Stimulated activated CD4-positive, alpha-beta T cell treated with anti-CD3 and anti-CD28 coated beads, Interleukin-4, amount 100 ng/mL, for 1 hour (primary cell): Measurements from ENCODE around the gene GAST.
"Not testable (repeated sequence)": the region's sequence is repeated elsewhere in the genome, so short reads cannot be mapped to it uniquely, and the experiment has no call there.

Experiments used
- DNase-seq: peaks from one replicate; pipeline ENCODE4 v3.0.0-alpha.2; 2020

Gene GAST

DNA sequence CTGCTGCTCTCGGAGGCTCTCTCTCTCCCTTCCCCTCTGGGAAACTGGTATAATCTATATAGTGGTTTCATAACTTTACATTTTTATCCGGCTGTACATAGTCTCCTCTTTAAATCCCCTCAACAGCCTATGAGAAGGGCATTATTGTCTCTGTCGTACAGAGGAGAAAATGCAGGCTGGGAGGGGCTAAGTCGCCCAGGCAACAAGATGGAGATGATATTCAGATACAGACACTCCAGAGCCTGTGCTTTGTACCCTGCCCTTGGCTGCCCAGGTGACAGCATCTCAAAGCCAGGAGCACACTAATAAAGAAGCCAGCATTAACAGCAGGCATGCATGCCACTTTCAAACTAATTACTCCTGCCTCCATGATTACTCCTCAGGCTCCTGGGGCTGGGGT is 28.1 kb upstream of the GAST start:
- no peak for DNase-seq

GRCh38 chr17:41685753-41686152 is 26.4 kb upstream of the GAST start:
- not testable (repeated sequence) for DNase-seq

DNA sequence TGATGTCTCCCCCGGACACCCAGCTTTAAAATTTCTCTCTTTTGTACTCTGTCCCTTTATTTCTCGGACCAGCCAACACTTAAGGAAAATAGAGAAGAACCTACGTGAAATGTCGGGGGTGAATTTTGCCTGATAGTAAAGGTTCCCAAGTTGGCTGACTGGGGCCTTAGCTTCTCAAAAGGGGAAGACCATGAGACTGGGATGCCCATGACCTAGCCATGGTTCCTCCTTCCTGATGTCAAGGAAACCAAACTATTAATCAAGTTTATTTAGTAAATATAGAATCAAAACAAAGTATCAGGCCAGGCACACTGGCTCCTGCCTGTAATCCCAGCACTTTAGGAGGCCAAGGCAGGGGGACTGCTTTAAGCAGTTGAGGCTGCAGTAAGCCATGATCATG is 25.9 kb upstream of the GAST start:
- DNase-seq = no peak

GRCh38 chr17:41687828-41688640 is 24.1 kb upstream of the GAST start:
- peak; percentile 58 for DNase-seq

GRCh38 chr17:41688641-41689496 is 23.3 kb upstream of the GAST start, which contains the start of gene EIF1:
Gene EIF1, plus strand, starts transcription at chr17:41688885. Its CDS starts 154 bp downstream, at chr17:41689039.
- DNase-seq = peak; percentile 100

- DNase-seq = peak; percentile 29
Measured at GRCh38 chr17:41689497-41690299, 22.4 kb upstream of the GAST start.

GRCh38 chr17:41690497-41690896 is 21.6 kb upstream of the GAST start:
- no peak for DNase-seq

DNA sequence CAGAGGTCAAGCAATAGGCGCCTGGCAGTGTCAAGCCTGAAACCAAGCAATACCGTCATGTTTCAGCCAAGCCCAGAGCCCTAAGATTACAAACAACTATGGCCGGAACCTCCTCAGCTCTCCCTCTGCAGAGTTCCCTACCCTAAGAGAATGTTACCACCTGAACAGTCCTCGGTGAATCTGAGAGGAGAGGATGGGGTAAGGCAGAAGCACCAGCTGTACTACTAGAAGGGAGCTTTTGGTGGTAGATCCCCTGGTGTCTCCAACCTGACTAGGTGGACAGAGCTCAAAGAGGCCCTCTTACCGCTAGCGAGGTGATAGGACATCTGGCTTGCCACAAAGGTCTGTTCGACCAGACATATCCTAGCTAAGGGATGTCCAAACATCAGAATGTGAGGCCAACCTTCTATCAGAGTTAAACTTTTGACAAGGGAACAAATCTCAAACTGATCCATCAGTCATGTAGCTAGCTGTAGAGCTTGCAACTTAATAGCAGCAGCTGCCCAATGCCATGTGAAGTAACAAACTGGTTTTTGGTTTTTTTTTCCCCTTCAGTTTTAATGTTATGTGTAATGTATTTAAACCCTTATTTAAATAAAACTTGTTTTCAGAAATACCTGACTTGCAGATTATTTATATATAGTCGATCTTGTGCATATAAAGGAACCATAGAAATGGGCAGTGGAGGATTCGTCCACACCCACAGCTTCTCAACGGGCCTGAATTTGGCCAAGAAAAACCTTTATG is 20.9 kb upstream of the GAST start:
- DNase-seq = no peak

DNA sequence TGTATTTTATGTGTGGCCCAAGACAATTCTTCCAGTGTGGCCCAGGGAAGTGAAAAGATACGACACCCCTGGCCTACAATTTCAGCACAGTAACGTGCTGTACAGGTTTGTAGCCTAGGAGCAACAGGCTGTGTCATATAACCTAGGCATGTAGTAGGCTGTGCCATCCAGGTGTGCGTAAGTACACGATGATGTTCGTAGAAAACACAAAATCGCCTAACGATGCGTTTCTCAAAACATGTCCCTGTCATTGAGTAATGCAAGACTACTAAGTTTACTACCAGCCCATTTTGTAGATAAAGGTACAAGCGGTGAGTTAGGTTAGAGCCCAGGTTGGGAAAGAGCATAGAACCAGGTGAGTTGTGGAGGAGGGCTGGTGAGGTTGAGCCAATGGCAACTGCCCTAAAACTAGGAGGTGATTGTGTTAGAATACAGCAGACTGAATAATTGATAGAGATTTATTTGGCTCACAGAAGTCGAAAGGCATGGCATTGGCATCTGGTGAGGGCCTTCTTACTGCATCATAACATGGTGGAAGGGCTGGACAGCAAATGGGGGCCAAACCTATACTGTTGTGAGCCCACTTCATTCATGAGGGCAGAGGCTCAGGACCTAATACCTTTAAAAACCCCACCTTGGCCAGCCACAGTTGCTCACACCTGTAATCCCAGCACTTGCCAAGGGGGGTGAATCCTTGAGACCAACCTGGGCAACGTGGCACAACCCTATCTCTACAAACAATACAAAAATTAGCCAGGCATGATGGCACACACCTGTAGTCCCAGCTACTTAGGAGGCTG is 19.2 kb upstream of the GAST start:
- no peak for DNase-seq

DNA sequence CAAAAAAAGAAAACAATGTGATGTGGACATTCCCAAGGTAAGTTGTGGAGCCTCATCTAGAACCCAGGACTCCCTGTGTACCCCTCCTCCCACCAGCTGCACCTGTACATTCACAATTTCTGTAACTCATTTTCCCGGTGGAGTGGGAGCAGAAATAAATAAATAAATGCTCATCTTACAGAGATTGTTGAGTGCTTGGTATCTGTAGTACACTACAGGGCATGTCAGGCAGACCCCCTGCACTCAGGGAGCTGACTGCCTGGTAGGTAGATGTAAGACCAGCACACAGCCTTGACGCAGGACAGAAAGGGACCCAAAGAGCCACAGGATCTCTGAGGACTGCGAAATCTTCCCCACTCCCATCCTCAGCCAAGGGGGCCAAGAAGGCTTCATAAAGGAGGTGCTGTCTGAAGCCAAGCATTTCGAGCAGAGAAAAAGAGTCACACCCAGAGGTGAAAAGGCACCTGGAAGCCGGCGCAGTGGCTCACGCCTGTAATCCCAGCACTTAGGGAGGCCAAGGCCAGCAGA is 16.9 kb upstream of the GAST start:
- no peak for DNase-seq

DNA sequence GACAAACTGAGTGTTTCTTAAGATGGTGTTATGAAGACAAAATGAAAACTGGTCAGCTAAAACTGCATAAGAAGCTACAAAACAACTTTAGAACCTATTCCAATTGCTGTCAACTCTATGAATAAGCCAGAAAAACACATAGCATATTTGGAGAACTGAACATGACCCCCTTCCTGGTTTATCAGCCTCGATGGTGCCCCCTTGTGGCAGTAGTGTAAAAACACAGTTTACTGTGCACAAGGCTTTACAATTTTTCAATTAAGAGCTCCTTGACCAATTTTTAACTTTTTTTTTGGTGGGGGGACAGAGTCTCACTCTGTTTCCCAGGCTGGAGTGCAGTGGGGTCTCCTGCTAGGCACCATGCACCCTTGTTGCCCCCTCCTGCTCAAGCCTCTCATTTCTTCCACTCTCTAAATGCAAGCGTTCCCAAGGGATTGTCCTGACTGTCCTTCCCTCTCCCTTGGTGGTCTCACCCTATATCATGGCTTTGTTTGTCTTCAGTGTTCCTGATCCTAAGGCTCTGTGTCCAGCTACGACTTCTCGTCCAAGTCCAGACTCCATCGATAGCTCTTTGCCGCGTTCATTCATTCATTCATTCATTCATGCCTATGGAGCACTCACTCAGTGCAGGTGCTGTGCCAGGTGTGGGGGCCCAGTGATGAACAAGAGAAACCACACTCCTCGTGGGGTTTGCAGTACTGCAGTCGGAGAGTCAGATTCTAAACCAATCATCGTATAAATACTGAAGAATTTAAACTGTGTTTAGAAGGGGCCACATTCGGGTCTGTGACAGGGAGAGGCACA is 16.0 kb upstream of the GAST start:
- DNase-seq = peak; percentile 69

- DNase-seq = no peak
Measured at GRCh38 chr17:41697122-41697962, 14.8 kb upstream of the GAST start.

DNA sequence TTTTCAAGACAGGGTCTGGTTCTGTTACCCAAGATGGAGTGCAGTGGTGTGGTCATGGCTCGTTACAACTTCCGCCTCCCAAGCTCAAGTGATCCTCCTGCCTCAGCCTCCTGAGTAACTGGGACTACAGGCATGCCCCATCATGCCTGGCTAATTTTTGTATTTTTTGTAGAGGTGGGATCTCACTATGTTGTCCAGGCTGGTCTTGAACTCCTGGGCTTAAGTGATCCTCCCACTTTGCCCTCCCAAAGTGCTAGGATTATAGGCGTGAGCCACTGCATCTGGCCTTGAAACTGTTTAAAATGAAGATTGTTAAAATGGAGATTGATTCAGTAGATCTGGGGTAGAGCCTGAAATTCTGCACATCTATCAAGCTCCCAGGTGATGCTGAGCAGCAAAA is 11.3 kb upstream of the GAST start:
- DNase-seq = not testable (repeated sequence)

GRCh38 chr17:41702712-41703111 is 9.4 kb upstream of the GAST start:
- no peak for DNase-seq

DNA sequence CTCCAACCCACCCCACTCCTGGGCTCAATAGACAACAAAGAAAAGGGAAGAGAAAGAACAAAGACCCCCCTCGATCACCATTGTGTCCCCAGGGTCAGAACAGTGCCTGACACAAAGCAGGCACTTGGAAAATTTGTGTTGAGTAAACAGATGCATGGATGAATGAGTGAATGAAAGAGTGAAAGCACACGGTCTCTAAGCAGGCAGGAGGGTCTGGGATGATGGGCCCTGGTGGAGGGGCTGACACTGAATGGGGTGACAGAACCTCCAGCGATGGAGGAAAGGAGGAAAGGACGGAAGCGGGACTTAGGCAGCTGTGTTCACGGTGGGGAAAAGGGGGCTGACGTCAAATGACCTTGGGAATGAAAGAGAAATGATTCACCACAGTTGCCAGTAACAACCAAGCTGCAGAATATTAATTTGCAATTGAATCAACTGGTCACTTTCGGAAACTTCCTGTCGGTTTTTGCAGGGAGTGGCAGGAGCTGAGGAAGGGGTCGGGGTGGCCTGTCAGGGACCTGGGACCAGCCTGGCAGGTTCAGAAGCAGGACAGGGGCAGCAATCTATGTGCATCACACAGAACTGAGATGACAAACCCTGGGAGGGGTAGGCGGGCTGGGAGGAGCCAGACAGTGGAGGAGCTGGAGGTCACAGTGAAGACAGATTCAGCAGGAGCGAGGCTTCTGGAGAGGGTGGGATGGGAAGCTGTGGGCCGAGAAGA is 6.7 kb upstream of the GAST start:
- no peak for DNase-seq

- no peak for DNase-seq
Measured at GRCh38 chr17:41707803-41708669, 4.1 kb upstream of the GAST start.

DNA sequence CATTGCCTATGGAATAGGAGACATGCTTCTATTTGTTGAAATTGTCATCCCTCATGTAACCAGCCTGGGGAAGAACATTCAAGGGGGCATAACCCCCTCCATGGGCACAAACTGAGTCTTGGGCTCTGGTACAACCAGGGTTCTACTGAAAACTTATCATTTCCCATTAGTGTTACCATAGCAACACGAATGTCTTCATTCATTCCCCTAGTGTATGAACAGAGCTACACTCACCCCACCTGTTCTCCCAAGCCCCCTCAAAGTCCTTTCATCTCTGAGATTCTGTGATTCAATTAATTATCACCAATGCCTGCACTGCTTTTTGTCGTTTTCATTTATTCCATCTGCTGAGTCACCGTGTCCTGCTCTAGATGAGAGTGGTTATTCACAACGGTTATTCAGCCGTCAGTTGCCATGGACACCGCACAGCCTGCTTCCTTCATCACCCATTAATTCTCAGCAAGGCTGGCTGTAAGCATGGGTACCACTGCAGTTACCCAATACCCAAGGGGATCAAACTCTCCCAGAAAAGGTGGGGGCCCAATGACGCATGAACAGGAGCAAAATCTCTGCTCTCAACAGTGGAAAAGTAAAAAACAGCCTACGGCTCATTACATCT is 1.6 kb upstream of the GAST start:
- no peak for DNase-seq
